GM04504 (cell line): Measurements from ENCODE around the gene SCYGR3.

Experiments
- DNase-seq: peaks from one replicate; pipeline ENCODE4 v3.0.0-alpha.2; 2012; ENCODE audit warnings: low read depth

SCYGR3 gene

GRCh38 chr2:227614740-227615139 is at the start of gene SCYGR3:
TSS of gene SCYGR3 (minus strand) at chr2:227614840. CDS start at chr2:227614840, 0 bp downstream.
- DNase-seq = no peak

GRCh38 chr2:227661827-227662226 is 47.2 kb upstream of the SCYGR3 start:
- DNase-seq = no peak

GRCh38 chr2:227661025-227661649 is 46.5 kb upstream of the SCYGR3 start:
- no peak for DNase-seq

- DNase-seq = no peak
These were observed 42.7 kb upstream of the SCYGR3 start for GRCh38 chr2:227657199-227657845.

- DNase-seq = peak; percentile 71
These were observed 40.8 kb upstream of the SCYGR3 start for GRCh38 chr2:227655454-227655853.

GRCh38 chr2:227654426-227654825 is 39.8 kb upstream of the SCYGR3 start:
- DNase-seq = no peak

GRCh38 chr2:227653419-227653818 is 38.8 kb upstream of the SCYGR3 start:
- peak; percentile 7 for DNase-seq

GRCh38 chr2:227643990-227644551 is 29.4 kb upstream of the SCYGR3 start:
- no peak for DNase-seq

GRCh38 chr2:227642656-227643055 is 28.0 kb upstream of the SCYGR3 start:
- DNase-seq = no peak

- no peak for DNase-seq
These were observed 19.6 kb upstream of the SCYGR3 start for GRCh38 chr2:227634201-227634600.

- no peak for DNase-seq
These were observed 18.2 kb upstream of the SCYGR3 start for GRCh38 chr2:227632827-227633226.

- DNase-seq = no peak
These were observed 15.7 kb upstream of the SCYGR3 start for GRCh38 chr2:227630322-227630721.

- no peak for DNase-seq
These were observed 14.8 kb upstream of the SCYGR3 start for GRCh38 chr2:227629435-227629834.

- no peak for DNase-seq
These were observed 13.1 kb upstream of the SCYGR3 start for GRCh38 chr2:227627769-227628168.

- no peak for DNase-seq
These were observed 12.0 kb upstream of the SCYGR3 start for GRCh38 chr2:227626580-227627151.

- no peak for DNase-seq
These were observed 10.8 kb upstream of the SCYGR3 start for GRCh38 chr2:227625420-227625819.

- peak; percentile 20 for DNase-seq
These were observed 8.6 kb upstream of the SCYGR3 start for GRCh38 chr2:227623226-227623625.

GRCh38 chr2:227617316-227618230 is 2.9 kb upstream of the SCYGR3 start, which contains the start of gene SCYGR4:
TSS of gene SCYGR4 (plus strand) at chr2:227617498. CDS start at chr2:227617498, 0 bp downstream.
- no peak for DNase-seq

- DNase-seq = no peak
These were observed 2.0 kb upstream of the SCYGR3 start for GRCh38 chr2:227616631-227617030.

GRCh38 chr2:227615906-227616305 is 1.3 kb upstream of the SCYGR3 start:
- no peak for DNase-seq

- no peak for DNase-seq
These were observed 541 bp upstream of the SCYGR3 start for GRCh38 chr2:227615181-227615580.

- no peak for DNase-seq
These were observed 394 bp downstream of the SCYGR3 start for GRCh38 chr2:227614246-227614645.
